NCI-H146 treated with DMSO at 0.1 percent for 48 hours (cell line): Measurements from ENCODE around the gene NALCN.

Experiments
- DNase-seq: peaks from one replicate; lab custom pipeline; 2025; ENCODE audit not compliant: unreplicated experiment; lab: John Stamatoyannopoulos, UW

The NALCN gene

DNA sequence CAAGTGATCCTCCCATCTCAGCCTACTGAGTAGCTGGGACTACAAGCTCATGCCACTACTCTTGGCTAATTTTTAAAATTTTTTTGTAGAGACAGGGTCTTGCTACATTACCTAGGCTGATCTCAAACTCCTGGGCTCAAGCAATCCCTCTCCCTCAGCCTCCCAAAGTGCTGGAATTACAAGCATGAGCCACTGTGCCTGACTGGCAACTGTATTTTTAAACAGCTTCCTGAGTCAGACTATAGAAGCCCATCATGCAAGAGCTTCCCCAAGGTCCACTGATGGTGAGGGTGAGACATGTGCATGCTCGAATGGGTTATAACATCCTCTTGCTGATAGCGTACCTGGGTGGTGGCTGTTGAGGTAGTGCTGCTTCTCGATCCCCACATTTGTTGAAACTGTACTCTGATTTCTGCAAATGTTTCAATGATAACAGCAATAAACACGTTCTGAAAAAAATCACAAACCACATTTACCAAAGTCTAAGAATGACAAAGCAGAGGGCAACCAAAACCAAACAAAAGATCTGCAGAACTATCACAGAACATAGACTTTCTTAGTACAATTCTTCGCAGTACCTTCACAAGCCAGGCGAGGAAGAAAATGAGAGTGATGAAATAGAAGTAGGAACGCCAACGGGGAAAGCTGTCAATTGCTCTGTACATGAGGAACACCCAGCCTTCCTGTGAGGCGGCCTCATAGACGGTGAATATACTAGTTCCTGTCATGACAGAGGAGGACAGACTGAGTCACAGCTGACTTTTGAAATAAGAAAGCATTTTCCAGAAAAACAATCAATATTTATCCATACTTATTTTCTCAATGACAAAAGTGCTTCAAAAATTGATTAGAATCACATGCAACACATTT lies 124.4 kb downstream of the NALCN start:
- no peak for DNase-seq

DNA sequence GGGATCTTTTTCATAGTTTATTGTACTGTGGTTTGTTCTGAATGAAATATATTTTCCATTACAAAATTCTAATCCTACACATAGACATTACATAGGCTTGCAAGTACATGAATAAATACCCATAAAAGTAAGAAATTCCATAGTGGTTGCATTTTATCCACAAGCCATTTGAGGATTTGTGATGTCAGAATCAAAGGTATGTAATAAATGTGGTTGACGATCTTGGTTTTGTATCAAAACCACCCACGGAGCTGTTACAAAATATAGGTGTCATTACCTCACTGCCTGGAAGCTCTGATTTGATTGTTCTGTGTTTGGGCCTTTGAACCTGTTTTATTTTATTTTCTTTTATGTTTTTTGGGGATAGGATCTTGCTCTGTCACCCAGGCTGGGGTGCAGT lies 125.1 kb downstream of the NALCN start:
- no peak for DNase-seq

DNA sequence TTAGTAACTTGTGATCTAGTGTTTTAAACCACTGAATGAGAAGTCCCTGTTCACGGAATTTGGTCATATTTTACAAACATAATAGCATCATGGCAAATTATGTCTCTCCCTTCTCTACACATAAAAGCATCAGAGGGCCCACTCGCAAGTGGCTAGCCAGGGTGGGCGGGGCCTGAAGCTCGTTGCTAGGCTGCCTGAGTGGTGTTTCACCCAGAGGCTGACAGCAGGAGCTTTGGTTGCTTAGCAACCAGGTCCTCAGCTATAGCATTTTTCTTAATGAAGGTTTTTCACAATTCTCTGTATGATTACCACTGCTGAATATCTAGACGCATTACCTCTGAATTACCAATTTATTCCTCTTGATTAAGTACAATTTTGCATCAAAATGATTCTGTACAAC lies 126.5 kb downstream of the NALCN start:
- peak; percentile 29 for DNase-seq

DNA sequence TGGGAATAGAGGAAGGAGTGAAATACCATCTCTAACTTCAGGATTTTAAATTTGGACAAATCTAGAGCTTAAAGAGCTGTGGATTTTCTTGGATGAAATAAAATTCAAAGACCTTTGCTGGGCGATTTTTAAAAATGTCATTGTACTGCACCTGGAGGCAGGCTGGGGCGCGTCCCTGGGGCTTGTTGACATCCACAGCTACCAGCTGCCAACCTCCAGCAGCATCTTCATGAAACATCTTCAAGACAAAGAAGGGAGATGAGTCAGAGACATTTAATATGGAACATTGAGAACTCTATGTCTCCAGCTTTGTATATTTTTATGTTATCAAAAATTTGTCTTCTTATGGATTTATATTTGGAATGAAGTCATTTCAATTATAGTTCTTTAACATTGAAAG lies 132.5 kb downstream of the NALCN start:
- peak; percentile 67 for DNase-seq

DNA sequence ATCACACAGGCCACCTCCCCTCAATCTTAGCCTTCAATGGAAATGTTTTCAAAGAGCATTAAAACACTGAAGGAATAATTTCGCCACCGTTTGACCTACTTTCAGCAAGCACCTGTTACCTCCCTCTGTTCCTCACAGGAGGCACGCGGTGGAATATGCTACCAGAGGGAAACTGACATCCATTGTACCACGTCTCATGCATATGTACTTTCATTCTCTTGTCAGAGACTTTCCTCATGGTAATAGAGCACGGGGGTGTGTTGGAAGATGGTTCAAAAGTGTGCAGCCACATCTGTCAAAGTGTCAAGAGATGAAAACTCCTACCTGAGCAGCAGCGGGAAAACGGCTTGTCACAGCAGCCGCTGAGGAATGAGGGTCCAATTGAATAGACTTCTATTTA lies 143.4 kb downstream of the NALCN start:
- no peak for DNase-seq

DNA sequence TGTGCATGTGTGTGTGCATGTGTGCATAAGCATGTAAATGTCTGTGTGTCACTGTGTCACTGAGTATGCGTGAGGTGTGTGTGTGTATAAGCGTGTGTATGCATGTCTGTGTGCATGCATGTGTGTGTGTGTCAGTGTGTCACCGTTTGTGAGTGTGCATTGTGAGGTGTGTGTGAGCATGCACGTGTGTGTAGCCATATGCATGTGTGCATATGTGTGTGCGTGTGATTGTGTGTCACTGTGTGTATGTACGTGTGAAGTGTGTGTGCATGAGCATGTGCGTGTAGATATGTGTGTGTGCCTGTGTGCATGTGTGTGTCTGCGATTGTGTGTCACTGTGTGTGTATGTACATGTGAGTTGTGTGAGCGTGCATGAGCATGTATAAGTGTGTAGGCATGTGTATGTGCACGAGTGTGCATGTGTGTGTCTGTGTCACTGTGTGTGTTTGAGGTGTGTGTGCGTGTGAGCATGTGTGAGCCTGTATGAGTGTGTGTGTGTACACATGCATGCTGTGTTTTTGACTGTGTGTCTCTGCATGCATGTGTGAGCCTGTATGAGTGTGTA lies 144.5 kb downstream of the NALCN start:
- no peak for DNase-seq

DNA sequence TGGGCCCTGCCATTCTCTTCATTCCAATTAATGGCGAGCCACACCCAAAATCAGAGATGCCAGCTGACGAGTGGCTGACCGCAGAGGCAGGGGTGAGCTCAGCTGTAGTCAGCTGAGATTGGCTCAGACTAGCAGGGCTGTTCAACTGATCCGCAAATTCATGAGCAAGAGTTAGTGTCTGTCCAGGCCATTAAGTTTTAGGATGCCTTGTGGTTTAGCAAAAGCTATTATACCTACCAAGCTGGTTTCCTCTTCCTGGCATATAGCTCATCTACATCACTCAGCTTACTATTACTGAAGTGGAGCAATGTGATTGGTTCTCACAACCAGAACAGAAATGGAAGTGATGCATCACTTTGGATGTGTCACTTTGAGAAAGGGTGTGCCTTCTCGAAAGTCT lies 148.7 kb downstream of the NALCN start:
- no peak for DNase-seq

DNA sequence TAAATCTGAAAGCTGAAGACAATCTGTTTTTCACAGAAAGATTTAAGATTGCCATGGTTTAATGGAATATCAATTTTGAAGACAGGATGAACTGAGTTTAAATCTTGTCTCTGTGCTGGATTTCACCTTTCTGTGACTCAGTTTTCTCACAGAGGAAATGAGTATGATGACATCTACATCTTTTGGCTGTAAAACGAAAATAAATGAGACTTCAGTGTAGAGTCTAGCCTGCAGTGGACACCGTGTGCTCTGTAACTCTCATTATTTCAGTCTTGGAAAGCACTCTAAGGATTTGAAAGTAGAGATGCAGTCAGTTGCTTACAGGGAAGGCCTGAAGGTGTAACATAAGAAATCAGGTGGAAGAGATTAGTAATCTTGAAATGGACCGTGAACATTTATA lies 150.4 kb downstream of the NALCN start:
- no peak for DNase-seq

DNA sequence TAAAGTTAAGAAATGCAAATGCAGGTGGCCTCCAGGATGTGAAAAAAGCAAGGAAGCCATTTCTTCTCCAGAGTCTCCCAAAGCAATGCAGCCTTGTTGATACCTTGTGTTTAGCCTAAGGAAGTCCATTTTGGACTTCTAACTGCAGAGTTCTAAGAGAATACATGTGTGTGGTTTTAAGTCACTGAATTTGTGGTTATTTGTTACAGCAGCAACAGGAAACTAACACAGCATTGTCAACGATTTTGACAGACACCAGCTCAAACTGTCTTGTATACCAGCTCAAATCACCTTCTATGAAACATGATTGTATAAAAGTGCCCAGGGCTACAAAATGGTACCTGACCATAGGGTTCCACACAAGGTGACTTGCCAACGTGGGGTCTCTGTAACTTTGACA lies 151.4 kb downstream of the NALCN start:
- no peak for DNase-seq

DNA sequence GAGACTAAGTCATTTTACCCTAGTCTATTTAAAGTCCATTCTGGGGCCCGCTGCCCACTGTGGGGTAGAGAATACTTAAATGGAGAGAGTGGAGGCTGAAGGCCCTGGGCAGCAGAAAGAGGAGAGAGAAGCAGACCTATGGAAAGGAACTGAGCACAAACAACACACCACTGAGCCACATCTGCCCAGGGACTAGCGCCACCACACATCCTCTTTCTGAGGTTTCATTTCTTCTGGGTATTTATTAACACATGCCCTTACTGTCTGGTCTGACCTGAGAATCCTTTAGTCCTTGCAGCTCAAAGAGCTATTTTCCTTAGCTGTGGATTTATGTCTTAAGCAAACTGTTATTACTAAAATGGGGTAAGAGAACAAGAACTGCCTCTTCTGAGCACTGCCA lies 154.0 kb downstream of the NALCN start:
- DNase-seq, result no peak

DNA sequence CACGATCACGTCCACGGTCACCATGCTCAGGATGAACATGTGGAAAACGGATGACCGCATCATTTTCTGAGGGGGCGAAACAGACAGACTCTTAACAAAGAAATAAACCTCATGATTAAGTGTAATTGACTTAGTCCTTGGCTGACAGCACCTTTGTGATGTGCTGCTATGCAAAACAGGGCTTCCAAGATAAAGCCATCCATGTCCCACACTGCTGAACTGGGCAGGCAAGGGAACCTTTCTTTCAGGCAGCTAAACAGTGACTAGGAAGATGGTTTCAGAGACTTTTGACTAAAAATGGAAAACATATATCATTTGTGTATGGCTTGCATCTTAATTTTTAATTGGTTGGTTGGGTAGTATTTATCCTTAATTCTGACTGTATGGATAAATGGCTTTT lies 157.8 kb downstream of the NALCN start:
- DNase-seq, result no peak

DNA sequence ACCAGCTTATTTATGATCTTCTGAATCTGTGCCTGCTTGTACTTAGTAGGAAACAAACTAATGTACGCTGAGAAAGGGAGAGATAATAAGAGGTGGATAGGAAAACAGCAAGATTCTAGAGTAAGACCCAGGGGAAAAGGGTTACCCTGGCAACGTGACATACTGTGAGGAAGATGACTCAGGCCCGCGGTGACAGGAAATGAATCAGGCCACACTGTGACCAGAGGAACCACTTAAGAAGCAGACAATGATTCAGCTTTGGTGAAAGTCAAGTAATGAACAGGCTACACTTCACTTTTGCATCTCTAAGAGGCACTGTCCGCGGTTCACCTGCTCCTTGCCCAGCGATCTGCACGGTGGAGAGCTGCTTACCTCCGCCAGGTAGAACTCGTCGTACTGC lies 158.2 kb downstream of the NALCN start:
- no peak for DNase-seq

DNA sequence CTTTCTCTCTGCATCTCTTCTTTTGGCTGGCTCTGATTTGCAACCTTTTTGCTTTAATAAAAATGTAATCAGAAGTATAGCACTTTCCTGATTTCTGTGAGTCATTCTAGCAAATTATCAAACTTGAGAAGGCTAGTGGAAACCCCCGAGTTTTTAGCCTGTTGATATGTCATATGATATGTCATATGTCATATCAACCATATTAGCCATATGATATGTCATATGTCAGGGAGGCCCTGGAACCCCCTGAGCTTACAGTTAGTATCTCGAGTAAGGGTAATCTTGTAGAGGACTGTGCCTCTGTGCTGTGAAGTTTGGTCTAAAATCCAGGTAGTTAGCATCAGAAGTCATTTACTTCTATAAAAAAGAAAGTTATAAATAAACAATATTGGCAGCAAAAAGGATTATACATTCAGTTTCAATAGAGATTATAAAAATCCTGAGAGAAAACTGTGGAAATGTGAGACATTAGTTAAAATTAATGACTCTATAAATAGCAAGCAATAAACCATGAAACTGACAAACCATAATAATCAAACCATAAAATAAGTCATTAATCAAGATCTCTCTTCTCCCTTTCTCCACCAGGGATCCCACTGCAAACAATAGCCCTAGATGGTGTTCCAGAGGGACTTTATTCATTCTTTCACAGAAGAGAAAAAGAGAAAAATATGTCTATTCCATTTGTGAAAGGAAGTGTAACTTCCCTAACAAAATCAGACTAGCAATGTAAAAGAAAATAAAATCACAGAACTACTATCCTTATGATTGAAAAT lies 167.4 kb downstream of the NALCN start:
- DNase-seq, result no peak

DNA sequence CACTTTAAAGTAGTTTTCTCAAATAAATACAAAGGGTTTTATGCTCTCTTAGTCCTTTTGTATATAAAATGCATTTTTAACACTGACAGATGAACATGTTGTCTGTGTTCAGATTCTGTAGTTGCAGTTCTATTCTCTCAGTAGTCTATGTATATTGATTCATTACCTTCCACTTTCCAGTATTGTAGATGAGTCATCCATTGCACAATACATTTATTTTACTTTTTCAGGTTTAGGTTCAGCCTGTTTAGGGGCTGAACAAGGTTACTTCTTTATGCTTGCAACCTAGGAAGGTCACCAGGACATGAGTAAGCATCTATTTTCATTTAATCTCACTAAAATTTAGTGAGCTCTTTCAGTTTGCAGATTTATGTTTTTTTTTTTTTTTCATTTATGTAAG lies 173.6 kb downstream of the NALCN start:
- no peak for DNase-seq

DNA sequence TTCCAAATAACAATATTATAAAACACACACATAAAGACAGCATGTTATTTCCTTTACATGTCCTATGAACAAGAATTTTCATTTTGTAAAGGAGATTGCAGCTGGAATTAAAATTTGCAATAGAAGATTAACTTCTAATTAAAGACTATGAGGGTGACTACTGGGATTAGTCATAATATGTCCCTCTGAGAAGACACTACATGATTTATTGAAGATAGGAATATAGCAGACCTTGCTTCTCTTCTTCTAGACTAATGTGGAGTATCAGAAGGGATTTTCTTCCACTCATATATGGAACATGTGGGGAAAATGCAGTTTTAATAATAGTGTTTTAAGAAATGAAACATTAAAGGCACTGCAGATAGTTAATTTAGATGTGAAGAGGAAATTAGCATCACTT lies 177.8 kb downstream of the NALCN start:
- DNase-seq, result no peak

DNA sequence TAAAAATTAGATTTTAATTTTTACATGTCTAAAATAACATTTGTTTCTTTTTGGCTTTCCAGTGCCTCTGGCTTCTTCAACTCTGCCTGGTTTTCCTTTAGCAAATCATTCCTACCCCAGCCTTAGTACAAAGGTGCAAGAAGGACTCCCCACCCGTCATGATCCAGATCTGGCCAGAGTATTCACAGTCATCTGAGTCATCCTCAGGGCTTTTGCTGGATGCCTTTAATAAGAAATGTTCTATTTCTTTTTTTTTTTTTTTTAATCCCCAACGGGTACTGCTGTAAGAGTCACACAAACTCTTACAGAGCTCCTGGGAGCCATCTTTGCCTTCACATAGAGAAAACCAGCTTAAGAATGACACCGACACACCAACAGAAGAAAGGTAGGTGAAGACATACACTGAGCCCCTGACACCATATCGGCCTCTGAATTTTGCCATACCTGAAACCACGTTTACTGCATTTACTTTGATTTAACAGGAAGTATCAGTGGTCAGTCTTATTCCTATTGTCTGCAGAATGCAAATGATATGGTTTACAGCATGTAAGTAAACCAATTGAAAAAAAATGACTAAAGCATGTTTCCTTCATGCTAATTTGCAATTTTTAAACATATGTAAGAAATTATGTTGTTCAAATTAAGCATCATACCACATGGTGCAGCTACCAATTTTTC lies 184.4 kb downstream of the NALCN start:
- no peak for DNase-seq

DNA sequence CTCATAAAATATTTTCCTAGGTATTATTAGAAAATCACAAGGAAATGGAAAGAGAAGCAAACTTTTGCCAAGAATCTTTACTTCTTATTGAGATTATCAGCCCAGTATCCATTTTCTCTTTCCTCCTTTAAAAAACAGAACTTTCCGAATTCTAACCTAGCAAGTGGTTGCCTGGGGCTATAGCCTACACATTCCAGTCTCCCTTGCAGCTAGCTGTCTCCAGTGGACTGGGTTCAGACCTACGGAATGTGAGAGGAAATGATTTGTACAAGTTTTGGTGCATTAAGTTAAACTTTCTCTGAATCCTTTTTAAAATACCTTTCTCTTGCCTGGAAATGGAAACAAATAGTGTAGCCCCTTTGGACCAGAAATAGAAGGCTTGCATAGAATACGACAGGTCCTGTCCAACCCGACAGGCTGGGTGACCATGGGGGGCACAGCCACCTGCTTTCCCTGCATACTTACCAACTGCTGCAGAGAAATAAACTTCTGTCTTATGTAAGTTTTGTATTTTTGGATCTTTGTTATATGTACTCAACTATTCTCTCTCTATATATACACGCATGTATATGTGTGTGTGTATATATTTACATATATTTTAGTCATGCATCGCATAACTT lies 185.9 kb downstream of the NALCN start:
- no peak for DNase-seq

DNA sequence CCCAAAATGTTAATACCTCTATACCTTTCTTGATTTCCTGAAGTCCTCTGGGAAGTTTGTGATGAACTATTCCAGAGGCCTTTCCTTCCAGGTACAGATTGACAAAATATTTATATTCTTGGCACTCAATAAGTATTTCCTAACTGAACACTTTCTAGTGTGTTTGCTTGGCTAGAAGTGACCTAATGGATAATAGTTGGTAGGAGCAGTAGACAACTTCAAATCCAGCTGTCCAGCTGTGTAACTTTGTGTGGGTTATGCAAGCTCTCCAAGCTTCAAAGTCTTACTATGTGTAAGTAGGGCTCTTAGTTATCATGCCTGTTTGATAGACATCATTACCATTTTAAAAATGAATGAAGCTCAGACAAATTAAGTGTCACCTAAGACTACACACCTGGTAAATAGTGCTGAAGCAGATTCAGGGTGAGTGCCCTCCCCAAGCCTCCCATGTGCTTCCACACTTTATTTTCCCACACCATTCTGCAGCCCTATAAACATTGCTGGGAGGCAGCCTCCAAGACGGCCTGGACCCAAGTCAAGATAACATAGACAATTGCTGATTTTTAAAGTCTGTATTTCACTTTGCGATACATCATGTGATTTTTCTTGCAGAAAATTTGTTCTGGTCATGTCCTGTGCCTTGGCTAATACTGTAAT lies 196.6 kb downstream of the NALCN start:
- no peak for DNase-seq

DNA sequence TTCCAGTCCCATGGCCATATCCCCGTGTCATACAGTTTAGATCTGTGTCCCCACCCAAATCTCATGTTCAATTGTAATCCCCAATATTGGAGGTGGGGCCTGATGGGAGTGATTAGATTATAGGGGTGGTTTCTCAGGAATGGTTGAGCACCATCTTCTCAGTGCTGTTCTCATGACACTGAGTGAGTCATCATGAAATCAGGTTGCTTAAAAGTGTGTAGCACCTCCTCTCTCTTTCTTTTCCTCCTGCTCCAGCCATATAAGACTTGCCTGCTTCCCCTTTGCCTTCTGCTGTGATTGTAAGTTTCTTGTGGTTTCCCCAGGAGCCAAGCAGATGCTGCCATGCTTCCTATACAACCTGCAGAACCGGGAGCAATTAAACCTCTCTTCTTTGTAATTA lies 197.8 kb downstream of the NALCN start:
- no peak for DNase-seq

DNA sequence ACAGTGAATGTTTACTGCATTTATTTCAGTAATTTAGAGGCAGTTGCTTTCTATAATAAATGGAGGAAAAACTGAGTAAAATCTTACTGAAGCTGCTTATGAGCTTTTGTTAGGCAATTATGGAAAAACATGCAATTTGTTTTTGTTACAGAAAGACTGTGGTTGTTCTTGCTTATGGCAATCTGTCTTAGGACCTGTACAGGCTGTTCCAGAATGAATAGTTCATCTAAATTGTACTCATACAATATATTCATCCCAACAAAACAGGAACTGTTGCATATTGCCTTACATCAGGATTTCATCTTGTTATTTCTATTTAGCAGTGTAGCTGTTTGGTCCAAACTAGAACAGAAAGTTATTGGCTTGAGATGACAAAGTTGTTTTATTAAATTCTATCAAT lies 199.2 kb downstream of the NALCN start:
- no peak for DNase-seq

DNA sequence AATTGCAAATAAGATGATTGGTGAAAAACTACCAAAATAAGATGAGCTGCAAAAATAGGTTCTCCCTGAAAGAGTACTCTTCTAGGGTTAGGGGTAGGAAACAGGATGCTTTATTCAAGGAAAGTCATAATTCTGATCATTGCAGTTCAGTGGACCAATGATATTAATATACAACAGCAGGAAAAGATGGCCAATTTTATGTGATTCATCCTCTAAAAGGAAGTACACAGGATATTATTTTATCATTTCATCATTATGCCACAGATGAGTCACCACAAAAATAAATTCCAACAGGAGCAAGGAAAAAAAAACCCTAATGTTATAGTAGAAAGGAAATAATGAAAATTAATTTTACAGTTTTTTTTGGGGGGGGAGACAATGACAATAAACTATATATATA lies 205.0 kb downstream of the NALCN start:
- DNase-seq, result no peak
